Measurements from ENCODE around the gene PLXNB1.
"Not testable (repeated sequence)": the region's sequence is repeated elsewhere in the genome, so short reads cannot be mapped to it uniquely, and the experiment has no call there.

PLXNB1 gene, protein sequence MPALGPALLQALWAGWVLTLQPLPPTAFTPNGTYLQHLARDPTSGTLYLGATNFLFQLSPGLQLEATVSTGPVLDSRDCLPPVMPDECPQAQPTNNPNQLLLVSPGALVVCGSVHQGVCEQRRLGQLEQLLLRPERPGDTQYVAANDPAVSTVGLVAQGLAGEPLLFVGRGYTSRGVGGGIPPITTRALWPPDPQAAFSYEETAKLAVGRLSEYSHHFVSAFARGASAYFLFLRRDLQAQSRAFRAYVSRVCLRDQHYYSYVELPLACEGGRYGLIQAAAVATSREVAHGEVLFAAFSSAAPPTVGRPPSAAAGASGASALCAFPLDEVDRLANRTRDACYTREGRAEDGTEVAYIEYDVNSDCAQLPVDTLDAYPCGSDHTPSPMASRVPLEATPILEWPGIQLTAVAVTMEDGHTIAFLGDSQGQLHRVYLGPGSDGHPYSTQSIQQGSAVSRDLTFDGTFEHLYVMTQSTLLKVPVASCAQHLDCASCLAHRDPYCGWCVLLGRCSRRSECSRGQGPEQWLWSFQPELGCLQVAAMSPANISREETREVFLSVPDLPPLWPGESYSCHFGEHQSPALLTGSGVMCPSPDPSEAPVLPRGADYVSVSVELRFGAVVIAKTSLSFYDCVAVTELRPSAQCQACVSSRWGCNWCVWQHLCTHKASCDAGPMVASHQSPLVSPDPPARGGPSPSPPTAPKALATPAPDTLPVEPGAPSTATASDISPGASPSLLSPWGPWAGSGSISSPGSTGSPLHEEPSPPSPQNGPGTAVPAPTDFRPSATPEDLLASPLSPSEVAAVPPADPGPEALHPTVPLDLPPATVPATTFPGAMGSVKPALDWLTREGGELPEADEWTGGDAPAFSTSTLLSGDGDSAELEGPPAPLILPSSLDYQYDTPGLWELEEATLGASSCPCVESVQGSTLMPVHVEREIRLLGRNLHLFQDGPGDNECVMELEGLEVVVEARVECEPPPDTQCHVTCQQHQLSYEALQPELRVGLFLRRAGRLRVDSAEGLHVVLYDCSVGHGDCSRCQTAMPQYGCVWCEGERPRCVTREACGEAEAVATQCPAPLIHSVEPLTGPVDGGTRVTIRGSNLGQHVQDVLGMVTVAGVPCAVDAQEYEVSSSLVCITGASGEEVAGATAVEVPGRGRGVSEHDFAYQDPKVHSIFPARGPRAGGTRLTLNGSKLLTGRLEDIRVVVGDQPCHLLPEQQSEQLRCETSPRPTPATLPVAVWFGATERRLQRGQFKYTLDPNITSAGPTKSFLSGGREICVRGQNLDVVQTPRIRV (N-terminal part only)

DNA sequence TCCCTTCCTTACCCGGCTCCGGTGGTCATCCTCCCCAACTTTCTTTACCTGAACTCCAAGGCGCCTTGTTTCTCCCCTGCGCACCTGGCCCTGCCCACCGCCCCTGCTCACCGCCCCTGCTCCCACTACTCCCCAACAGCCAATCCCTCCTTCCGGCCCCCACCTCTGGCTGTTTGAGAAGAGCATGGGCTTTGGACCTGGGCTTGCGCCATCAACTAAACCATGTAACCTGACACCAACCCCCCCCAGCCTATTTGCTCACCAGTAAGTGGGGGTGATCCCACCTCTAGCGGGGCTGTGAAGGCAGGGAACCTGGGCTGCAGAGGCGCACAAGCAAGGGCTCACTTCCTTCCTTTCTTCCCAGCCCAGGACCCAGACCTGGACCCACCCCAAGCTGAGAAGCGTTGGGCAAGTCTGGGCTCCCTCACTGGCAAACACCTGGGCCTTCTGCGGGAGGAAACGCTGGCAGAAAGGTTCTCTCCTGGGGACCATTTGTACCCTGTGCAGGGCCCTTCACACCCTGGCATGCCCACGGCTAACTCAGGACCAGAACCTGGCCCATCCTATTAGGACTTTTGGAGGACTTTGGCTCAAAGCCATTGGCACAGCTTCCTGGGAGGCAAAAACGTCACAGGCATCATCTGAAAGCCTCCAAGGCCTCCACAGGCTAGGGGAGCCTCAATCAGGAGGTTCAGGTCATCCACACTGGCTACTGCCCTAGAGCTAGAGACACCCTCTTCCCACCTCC, at the start of gene PLXNB1:
TSS of gene PLXNB1 (minus strand) at position 127 of the 748 bp plus-strand sequence. CDS start 5,475 bp downstream, outside the sequence.
- no peak for DNase-seq (ENCODE audit: low read depth)

DNA sequence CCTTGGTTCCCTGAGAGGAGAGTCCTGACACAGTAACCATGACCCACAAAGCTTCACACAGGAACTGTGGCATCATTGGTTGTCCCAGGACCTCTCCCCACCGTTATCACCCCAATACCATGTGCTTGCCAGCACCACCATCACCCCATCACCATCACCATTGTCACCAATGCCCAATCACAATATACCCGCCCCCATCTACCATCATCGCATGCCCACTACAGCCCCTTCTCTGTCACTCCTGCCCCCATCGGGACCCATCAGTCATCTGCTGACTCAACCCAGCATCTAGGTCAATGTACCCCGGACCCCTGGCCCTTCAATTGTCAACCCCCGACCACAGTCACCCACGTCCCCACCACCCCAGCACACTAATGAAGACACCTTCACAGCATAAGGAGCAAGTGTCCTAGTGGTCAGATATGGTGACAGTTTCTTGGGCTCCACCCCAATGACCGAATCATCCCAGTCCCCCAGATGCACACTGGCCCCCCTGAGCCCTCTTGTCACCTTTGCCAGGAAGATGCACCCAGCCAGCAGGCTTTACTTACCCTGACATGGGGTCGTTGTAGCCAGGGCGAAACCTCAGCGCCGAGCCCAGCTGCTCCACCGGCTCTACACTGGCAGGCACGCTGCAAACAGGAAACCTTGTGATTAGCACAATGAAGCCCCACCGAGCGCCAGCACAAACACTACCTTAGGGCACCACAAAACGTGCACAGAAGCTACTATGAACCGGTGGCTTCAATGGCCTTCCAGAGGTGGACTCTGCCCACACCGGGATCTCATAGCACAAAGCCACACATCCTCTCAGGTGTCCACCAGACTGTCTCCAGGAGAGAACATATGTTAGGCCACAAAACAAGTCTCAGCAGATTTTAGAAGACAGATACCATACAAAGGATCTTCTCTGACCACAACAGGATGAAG, 49.0 kb upstream of the PLXNB1 start:
- no peak for DNase-seq (ENCODE audit: low read depth)

DNA sequence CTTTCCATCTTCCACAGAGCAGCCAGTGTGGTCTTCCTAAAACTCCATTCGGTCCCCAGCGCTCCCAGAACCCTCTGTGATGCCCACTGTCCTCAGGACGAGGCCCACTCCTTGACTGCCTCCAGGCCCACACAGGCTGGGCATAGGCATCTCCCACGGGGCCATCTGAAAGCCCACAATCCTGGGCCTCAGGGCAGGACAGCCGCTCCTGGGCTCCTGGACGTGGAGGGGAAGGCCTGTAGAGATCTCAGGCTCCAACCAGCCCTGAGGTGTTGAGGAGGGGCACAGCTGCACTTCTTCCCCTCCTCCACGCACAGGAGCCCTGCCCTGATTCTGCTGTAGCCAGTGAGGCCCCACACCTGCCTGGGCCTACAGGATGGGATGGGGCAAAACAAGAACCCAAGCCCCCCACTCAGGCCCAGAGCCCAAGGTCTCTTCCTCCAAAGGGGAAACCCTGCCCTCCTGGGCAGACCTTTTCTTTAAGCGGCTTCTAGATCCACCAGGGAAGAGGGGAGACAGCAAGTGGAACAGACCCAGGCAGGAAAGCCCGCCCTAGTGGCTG, 48.2 kb upstream of the PLXNB1 start:
- no peak for DNase-seq (ENCODE audit: low read depth)

DNA sequence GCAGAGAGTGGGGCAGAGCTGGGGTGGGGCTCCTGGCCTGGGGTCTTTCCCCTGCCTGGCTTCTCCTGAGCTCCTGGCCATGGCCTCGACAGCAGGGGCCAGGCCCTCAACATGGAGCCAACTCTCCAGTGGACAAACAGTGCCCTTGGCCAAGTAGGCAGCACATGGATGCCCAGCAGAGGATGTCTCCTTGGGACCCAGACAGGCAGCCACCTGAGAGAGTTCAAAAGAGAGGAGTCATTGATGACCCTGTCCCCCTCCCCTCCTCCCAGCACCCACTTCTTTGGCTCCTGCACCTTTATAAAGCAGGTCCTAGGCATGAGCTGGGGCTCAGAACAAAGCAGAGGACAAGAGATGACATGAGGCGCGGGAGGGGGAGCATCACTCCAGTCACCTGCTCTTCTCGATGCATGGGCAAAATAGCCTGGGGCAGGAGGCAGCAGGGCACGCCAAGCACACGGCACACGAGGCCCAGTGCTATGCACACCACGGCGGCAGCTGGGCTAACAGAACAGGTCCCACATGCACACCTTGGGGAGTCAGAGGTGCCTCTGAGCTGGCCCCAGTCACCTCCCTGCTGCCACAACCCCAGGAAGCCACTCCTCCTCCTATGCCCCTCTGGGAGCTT, 46.7 kb upstream of the PLXNB1 start:
- no peak for DNase-seq (ENCODE audit: low read depth)

DNA sequence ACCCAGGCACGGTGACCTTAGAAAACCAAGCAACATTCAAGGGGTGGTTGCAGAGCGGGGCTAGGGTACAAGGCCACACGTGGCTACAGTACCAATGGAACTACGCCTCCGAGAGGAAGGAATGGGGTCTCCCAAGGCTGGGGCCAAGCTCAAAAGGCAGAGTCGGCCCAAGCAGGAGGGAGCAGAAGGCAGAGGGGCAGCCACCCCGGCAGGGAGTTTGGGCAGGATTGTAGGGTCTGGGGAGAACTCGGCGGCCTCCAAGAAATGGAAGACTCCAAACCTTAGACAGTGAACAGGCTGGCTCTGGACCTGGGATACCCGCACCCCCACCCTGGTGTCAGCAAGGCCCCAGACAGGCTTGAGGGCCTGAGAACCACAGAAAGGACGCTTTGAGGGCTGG, 45.3 kb upstream of the PLXNB1 start:
- DNase-seq (ENCODE audit: low read depth) = no peak

DNA sequence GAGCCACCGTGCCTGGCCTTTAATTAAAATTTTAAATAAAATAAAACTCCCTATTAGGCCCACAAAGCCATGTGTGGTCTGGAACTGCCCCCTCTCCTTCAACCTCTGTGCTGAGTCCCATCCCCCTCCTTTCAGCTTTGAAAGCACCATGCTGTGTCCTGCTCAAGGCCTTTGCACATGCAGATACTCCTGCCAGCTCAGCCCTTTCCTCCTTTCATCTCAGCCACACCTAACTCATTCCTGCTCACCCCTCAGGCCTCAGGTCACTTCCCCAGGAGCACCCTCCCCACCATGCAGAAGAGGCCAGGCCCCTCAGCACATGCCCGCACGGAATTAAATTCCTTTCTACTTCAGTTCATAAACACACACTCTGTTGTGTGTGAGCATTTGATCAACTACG, 44.7 kb upstream of the PLXNB1 start:
- no peak for DNase-seq (ENCODE audit: low read depth)

DNA sequence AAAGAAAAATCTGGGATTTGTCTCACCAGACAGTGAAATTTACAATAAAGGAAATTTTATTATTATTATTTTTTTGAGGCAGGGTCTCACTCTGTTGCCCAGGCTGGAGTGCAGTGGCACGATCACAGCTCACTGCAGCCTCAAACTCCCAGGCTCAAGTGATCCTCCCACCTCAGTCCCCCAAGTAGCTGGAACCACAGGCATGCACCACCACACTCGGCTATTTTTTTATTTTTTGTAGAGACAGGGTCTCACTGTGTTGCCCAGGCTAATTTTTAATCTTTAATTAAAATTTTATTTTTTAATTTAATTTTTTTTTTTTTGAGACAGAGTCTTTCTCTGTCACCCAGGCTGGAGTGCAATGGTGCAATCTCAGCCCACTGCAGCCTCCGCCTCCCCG, 44.1 kb upstream of the PLXNB1 start:
- not testable (repeated sequence) for DNase-seq (ENCODE audit: low read depth)

DNA sequence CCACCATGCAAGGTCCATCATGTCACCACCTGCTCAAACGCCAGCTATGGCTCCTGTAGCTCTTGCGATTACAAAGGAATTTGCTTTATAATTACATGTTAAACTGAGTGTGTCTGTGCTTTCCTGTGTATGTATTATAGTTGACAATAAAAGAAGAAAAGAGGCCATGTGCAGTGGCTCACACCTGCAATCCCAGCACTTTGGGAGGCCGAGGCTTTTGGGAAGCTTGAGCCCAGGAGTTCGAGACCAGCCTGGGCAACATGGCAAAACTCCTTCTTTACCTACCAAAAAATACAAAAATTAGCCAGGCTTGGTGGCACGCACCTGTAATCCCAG, 43.7 kb upstream of the PLXNB1 start:
- no peak for DNase-seq (ENCODE audit: low read depth)

DNA sequence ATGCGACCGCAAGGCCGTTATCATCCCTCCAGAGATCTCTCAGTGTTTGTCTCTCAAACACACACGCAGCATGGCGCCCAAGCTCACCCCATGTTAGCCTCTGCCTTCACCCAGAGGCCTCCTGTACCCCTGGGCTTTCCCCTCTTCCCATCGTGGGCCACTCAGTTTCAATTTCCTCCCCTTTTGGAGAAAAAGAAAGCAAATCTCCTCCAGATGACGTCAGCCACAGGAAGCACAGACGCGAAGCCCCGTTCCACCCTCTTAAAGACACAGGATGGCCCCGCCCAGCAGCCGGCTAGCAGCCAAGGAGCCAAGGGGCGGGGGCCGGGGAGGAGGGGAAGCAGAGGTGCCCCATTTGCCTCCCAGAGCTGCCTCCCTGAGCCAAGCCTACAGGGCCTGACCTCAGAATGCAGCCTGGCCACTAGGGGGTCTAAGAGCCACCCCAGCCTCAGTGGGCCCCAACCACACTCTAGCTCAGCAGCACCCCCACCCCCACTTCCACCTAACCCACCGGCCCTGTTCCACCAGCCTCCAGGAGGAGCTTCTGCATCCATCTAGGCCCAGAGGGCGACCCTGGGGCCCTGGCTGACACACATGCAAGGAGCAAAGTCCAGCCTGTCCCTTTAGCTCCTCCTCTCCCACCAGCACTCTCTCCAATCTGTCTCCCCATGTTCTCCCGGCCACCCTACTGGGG, 43.2 kb upstream of the PLXNB1 start:
- peak; percentile 84 for DNase-seq (ENCODE audit: low read depth)

DNA sequence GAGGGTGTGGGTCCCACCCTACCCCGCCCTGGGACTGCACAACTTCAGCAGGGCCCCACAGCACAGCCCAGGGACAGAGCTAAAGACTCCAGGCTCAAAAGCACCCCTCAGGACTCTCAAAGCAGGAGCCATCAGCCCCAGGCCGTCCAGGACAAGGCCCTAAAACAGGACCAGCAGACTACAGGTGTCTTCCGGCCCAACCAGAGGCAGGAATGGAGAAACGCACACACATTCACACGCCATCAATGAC, 42.7 kb upstream of the PLXNB1 start:
- no peak for DNase-seq (ENCODE audit: low read depth)

DNA sequence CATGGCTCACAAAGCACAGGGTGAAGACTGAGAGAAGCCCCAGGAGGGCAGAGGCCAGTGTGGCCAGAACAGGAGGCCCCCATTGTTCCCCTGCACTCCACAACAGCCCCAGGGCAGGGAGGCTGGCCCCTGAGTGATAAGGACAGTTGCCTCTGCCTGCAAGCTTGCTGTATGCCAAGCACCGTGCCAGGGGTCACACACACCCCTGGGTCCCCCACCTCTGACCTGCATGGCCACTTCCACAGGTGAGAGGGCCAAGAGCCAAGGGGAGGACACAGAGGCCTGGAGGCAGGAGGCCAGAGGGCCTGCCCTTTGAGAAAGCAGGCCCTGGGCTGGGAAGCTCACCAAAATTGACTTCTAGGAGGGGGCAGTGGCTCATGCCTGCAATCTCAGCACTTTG, 40.4 kb upstream of the PLXNB1 start:
- no peak for DNase-seq (ENCODE audit: low read depth)

DNA sequence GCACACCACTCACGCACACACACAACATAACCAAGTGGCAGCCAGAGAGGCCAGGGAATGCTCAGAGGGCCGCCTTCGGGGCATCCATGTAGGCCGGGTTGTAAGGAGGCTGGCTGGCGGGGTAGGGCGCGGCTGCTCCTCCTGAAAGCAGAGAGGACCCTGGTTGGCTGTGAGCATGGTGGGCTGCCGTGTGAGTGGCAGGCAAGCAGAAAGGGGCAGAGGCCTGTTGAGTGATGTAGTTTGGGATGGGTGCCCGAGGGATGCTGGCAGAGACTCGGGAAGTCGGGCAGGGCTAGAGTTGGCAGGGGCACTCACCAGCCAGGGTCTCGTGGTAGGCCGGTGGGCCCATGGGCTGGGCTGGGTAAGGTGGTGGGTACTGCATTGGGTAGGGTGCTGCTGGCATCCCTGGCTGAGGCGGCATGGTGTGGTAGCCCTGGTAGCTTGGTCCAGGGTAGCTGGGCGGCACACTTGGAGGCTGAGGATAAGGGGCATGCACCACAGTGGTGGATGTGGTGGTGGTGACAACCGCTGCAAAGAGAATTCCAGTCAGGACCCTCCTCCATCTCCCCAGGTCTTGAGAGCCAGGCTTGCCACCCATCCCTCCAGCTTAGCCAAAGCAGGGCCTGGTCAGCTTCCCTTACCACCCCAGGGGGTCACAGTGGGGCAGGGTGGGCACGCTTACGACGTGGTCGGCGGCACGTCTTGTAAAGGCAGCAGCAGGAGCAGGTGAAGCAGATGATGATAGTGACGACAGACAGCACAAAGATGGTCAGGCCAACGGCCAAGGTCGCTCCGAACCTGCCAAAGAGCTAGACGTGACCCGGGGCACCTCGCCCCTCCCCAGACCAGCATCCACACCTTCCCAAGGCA, 39.4 kb upstream of the PLXNB1 start:
- no peak for DNase-seq (ENCODE audit: low read depth)

DNA sequence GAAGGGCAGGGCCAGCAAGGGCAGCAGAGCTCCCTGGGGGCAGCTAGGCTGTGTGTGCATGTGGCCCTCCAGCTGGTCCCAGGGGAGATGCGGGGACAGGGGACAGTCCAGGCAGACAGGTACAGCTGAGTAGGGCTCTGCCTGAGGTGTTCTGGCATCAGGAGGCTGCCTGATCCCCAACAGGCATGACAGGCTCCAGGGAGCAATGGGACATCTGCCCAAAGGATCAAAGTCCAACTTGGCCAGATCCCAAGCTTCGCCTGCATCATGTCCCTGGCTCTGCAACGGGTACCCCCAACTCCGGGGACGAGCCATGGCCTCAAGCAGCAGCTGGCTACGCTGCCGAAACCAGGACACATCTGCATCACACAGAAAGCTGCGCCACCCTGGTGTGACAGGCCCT, 38.4 kb upstream of the PLXNB1 start:
- DNase-seq (ENCODE audit: low read depth) = no peak

DNA sequence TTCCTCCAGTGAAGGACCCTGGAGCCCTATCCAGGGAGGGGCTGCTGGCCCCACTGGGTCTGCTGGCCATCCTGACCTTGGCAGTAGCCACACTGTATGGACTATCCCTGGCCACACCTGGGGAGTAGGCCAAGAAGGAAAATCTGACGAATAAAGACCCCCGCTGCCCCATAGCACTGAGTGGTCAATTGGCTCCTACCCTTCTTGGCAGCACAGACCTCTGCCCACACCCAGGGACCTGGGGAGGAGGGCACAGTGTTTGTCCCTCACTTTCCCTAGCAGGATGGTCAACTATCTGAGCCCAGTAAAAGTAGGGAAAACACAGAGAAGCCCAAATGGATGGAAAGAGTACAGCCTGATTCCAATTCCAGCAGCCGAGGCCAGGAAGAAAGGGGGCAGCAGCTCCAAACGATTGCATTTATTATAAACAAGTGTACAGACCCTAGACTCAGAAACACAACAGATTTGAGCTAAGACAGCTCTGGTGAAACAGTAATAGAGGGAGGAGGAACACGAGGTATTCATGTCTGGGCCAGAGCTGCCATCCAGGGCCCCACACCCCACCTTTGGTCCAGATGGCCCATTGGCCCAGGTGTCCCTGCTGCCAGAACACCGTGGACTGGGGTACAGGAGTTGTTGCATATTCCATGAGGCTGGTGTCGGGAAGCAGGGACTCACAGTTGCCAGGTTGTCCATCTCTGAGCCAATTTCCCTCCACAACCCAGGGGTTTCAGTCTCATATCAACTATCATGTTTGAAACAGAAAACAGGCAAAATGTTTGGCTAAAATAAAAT, 37.8 kb upstream of the PLXNB1 start:
- DNase-seq (ENCODE audit: low read depth) = no peak

DNA sequence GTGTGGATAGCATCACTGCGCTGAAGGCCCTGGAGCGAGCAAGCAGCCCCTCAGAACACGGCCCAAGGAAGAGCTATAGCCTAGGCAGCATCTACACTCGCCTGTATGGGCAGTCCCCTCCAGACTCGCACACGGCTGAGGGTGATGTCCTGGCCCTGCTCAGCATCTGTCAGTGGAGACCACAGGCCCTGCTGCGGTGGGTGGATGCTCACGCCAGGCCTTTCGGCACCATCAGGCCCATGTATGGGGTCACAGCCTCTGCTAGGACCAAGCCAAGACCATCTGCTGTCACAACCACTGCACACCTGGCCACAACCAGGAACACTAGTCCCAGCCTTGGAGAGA, 37.2 kb upstream of the PLXNB1 start:
- DNase-seq (ENCODE audit: low read depth) = no peak

DNA sequence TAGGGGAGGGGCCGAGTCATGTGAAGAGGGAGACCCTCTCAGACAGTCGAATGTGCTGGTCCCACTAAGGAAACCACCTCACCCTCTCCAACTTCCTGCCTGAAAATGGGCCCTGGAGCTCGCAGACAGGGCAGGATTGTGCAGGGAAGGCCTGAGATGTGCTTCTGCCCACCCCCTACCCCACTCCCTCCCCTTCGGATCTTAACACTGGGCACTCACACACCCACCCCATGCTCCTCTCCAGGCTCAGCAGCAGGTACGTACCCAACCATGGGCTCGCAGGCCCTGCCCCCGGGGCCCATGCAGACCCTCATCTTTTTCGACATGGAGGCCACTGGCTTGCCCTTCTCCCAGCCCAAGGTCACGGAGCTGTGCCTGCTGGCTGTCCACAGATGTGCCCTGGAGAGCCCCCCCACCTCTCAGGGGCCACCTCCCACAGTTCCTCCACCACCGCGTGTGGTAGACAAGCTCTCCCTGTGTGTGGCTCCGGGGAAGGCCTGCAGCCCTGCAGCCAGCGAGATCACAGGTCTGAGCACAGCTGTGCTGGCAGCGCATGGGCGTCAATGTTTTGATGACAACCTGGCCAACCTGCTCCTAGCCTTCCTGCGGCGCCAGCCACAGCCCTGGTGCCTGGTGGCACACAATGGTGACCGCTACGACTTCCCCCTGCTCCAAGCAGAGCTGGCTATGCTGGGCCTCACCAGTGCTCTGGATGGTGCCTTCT, 36.7 kb upstream of the PLXNB1 start:
- no peak for DNase-seq (ENCODE audit: low read depth)

Data from stromal cell of bone marrow (primary cell).